Thymus (tissue), 11 donors: Measurements from ENCODE around the gene NEK11. TPM values are rescaled to one million over a fixed set of nuclear protein-coding genes. Genes with fewer than 3 reads are reported as not detected.
A peak's percentile ranks its signal among the peaks of the same experiment; 100 is the strongest.
"Not testable (repeated sequence)": the region's sequence is repeated elsewhere in the genome, so short reads cannot be mapped to it uniquely, and the experiment has no call there.

Experiments used
- DNase-seq, 9 donors: peaks; one replicate each; pipeline ENCODE4 v3.0.0-alpha.2; 2013; ENCODE audit warnings: low spot score in 9 of 9, low read depth in 6 of 9, missing footprints in 1 of 9
- H3K27ac ChIP-seq, 2 donors: one replicate each; pipeline ENCODE4 v1.5.1; 2013; ENCODE audit warnings: control low read depth in 1 of 2, low read depth in 1 of 2, low read length in 1 of 2, mild to moderate bottlenecking in 1 of 2, moderate library complexity in 1 of 2
- H3K27me3 ChIP-seq, 2 donors: one replicate each; pipeline ENCODE4 v1.5.1; 2013; ENCODE audit warnings: low read length in 1 of 2; ENCODE audit not compliant: control insufficient read depth in 2 of 2, insufficient read depth in 1 of 2
- H3K36me3 ChIP-seq, 2 donors: one replicate each; pipeline ENCODE4 v1.5.1; 2013; ENCODE audit warnings: low read length in 1 of 2, mild to moderate bottlenecking in 1 of 2, moderate library complexity in 1 of 2; ENCODE audit not compliant: control insufficient read depth in 2 of 2, insufficient read depth in 2 of 2
- H3K4me1 ChIP-seq, 2 donors: one replicate each; pipeline ENCODE4 v1.5.1; 2013; ENCODE audit warnings: low read length in 2 of 2; ENCODE audit not compliant: control insufficient read depth in 2 of 2, insufficient read depth in 2 of 2
- H3K4me3 ChIP-seq, 2 donors: one replicate each; pipeline ENCODE4 v1.5.1; 2013; ENCODE audit warnings: low read length in 2 of 2, control low read depth in 1 of 2, mild to moderate bottlenecking in 1 of 2
- H3K9me3 ChIP-seq, 2 donors: one replicate each; pipeline ENCODE4 v1.5.1; 2013; ENCODE audit warnings: low read length in 1 of 2, mild to moderate bottlenecking in 1 of 2; ENCODE audit not compliant: control insufficient read depth in 2 of 2, insufficient read depth in 1 of 2
- WGBS: extraction: QIAGEN DNeasy Blood & Tissue Kit; methylation state at CpG from one replicate; pipeline ENCODE4 v1.1.7; 2013; 5-methylcytosine and 5-hydroxymethylcytosine counted together
- polyA plus RNA-seq: library from polyadenylated mRNA; stranded (reverse); fragments of 200-250 nt; gene quantifications from one replicate; pipeline ENCODE4 v1.2.3, GENCODE V29; 2013
- total RNA-seq: library from RNA; stranded (reverse); fragments of 120-200 nt; gene quantifications from one replicate; pipeline ENCODE4 v1.2.4, GENCODE V29; 2013
- donor health status: healthy.

NEK11 gene
- total and polyA plus RNA-seq, 2 donors, result 1.8 to 3.2 TPM

GRCh38 chr3:131357275-131357674 lies 330.6 kb downstream of the NEK11 start:
- no peak for DNase-seq
- peaks cover 10 to 16% of the 10 kb centered on the region in 2 donors for H3K27me3 ChIP-seq
- WGBS, result 99% methylated on average over 1 of the region's 1 CpG

GRCh38 chr3:131360191-131360755 lies 333.6 kb downstream of the NEK11 start:
- Histone ChIP-seq H3K4me3 (no peak overlapping the region), H3K36me3 (no peaks in the 10 kb centered on the region), H3K9me3 (peaks cover 0 to 1% of the 10 kb centered on the region in 2 donors), H3K4me1 (no peaks in the 10 kb centered on the region), H3K27me3 (peaks cover 12 to 26% of the 10 kb centered on the region in 2 donors), H3K27ac (no peak overlapping the region)
- WGBS, result 89% methylated on average over 4 of the region's 4 CpGs
- DNase-seq, result no peak

More at GRCh38 chr3:131357275-131357674, 330.6 kb downstream of the NEK11 start:
- H3K4me3 ChIP-seq, result no peak overlapping the region
- no peaks in the 10 kb centered on the region for H3K4me1 ChIP-seq
- H3K9me3 ChIP-seq, result peaks cover 0 to 1% of the 10 kb centered on the region in 2 donors
- H3K27ac ChIP-seq, result no peak overlapping the region
- no peaks in the 10 kb centered on the region for H3K36me3 ChIP-seq

- not testable (repeated sequence) for H3K27ac ChIP-seq, H3K9me3 ChIP-seq, H3K4me1 ChIP-seq, H3K4me3 ChIP-seq, H3K36me3 ChIP-seq, DNase-seq
- WGBS, result 55% methylated on average over 7 of the region's 7 CpGs
- H3K27me3 ChIP-seq, result peaks cover 12 to 26% of the 10 kb centered on the region in 2 donors
Observed at GRCh38 chr3:131361066-131361463, 334.4 kb downstream of the NEK11 start.

- peaks cover 12 to 26% of the 10 kb centered on the region in 2 donors for H3K27me3 ChIP-seq
- WGBS, result 9% methylated on average over 64 of the region's 64 CpGs
- peaks cover 0 to 1% of the 10 kb centered on the region in 2 donors for H3K9me3 ChIP-seq
- H3K36me3 ChIP-seq, result no peaks in the 10 kb centered on the region
- H3K27ac ChIP-seq, result no peak overlapping the region
- H3K4me1 ChIP-seq, result no peaks in the 10 kb centered on the region
- peak in 1 of 9 donors; percentile 12 for DNase-seq
- H3K4me3 ChIP-seq, result peak overlapping the region; percentile 13
Observed at GRCh38 chr3:131361464-131362421, 335.1 kb downstream of the NEK11 start.

GRCh38 chr3:131363275-131363674 lies 336.6 kb downstream of the NEK11 start:
- Histone ChIP-seq H3K4me1 (no peaks in the 10 kb centered on the region), H3K27me3 (peaks cover 12 to 26% of the 10 kb centered on the region in 2 donors), H3K27ac (no peak overlapping the region), H3K4me3 (no peak overlapping the region), H3K36me3 (no peaks in the 10 kb centered on the region), H3K9me3 (peaks cover 0 to 1% of the 10 kb centered on the region in 2 donors)
- DNase-seq, result no peak
- 75% methylated on average over 3 of the region's 3 CpGs for WGBS

- H3K36me3 ChIP-seq, result no peaks in the 10 kb centered on the region
- H3K4me1 ChIP-seq, result no peaks in the 10 kb centered on the region
- H3K4me3 ChIP-seq, result no peak overlapping the region
- no peaks in the 10 kb centered on the region for H3K27me3 ChIP-seq
- no peaks in the 10 kb centered on the region for H3K9me3 ChIP-seq
- WGBS, result 48% methylated on average over 10 of the region's 10 CpGs
- no peak for DNase-seq
- no peak overlapping the region for H3K27ac ChIP-seq
Observed at GRCh38 chr3:131370935-131371687, 344.4 kb downstream of the NEK11 start.

- H3K27me3 ChIP-seq, result no peaks in the 10 kb centered on the region
- no peaks in the 10 kb centered on the region for H3K9me3 ChIP-seq
- no peak overlapping the region for H3K4me3 ChIP-seq
- no peaks in the 10 kb centered on the region for H3K36me3 ChIP-seq
- no peaks in the 10 kb centered on the region for H3K4me1 ChIP-seq
- 92% methylated on average over 2 of the region's 2 CpGs for WGBS
- DNase-seq, result no peak
- H3K27ac ChIP-seq, result no peak overlapping the region
Observed at GRCh38 chr3:131371688-131372066, 345.0 kb downstream of the NEK11 start.

- Histone ChIP-seq H3K27ac (no peak overlapping the region), H3K4me3 (no peak overlapping the region), H3K9me3 (no peaks in the 10 kb centered on the region), H3K4me1 (no peaks in the 10 kb centered on the region), H3K36me3 (no peaks in the 10 kb centered on the region), H3K27me3 (no peaks in the 10 kb centered on the region)
- WGBS, result 100% methylated on average over 2 of the region's 2 CpGs
- no peak for DNase-seq
Observed at GRCh38 chr3:131374741-131375140, 348.1 kb downstream of the NEK11 start.
